Mesothelial cell of epicardium (in vitro differentiated cells): ENCODE data around the gene PRKCA. TPM values are rescaled to one million over a fixed set of nuclear protein-coding genes. Genes with fewer than 3 reads are reported as not detected.

Source experiments
- DNase-seq, 2 experiments: peaks; one replicate each; pipeline ENCODE4 v3.0.0; 2021; ENCODE audit warnings: low spot score in 2 of 2; ENCODE audit not compliant: unreplicated experiment in 2 of 2
- H3K27ac Mint-ChIP-seq: 2 replicates; pipeline ENCODE4 v1.8.0; 2021; ENCODE audit warnings: mixed read lengths
- H3K27me3 Mint-ChIP-seq: 2 replicates; pipeline ENCODE4 v1.8.0; 2021; ENCODE audit warnings: low read depth, mixed read lengths
- H3K36me3 Mint-ChIP-seq: 2 replicates; pipeline ENCODE4 v1.8.0; 2021; ENCODE audit warnings: mixed read lengths
- H3K4me1 Mint-ChIP-seq: 2 replicates; pipeline ENCODE4 v1.8.0; 2021; ENCODE audit warnings: mixed read lengths
- H3K4me3 Mint-ChIP-seq: 2 replicates; pipeline ENCODE4 v1.8.0; 2021; ENCODE audit warnings: mild to moderate bottlenecking, moderate library complexity, mixed read lengths
- H3K9me3 Mint-ChIP-seq: 2 replicates; pipeline ENCODE4 v1.8.0; 2021; ENCODE audit warnings: mixed read lengths
- CTCF ChIP-seq: fragments of 200-600 bp; sonication (generic); IDR thresholded peaks from one replicate; pipeline ENCODE4 v1.5.0; 2021; ENCODE audit warnings: antibody characterized with exemption; ENCODE audit not compliant: unreplicated experiment
- total RNA-seq: library from RNA; stranded (reverse); gene quantifications from 3 replicates; pipeline ENCODE4 v1.2.1, GENCODE V29; 2021

PRKCA gene
- total RNA-seq, 1 donor from 2014 or later = 15.2 TPM

- no peak for DNase-seq
- Mint-ChIP-seq H3K27ac (no peak overlapping the region), H3K9me3 (no peaks in the 10 kb centered on the region), H3K27me3 (no peaks in the 10 kb centered on the region), H3K36me3 (no peaks in the 10 kb centered on the region), H3K4me3 (no peak overlapping the region), H3K4me1 (peaks cover 7% of the 10 kb centered on the region)
- TF ChIP-seq CTCF = no peak
These were observed 196.2 kb downstream of the PRKCA start for GRCh38 chr17:66498580-66498979.

DNA sequence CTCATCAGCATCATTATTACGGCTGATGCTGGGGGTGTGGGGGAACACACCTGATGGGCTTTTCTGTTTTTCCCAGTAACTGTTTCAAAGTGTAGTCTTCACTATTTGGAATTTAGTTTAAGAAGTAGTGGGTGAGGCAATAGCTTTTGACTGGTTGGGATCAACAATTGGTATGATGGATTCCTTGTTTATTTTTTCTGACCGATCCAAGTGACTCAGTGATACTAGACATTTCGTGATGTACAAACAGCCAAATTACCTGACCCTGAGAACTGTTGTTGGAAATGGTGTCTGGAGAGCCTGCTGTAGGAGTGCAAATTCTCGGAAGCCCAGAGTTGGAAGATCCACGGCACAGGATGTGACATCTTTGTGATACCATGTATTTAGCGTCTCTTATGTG, 204.2 kb downstream of the PRKCA start:
- no peak for TF ChIP-seq CTCF
- no peaks in the 10 kb centered on the region for H3K9me3 Mint-ChIP-seq
- H3K27me3 Mint-ChIP-seq = no peaks in the 10 kb centered on the region
- H3K27ac Mint-ChIP-seq = no peak overlapping the region
- peaks cover 14% of the 10 kb centered on the region for H3K4me1 Mint-ChIP-seq
- no peak overlapping the region for H3K4me3 Mint-ChIP-seq
- DNase-seq = no peak
- H3K36me3 Mint-ChIP-seq = no peaks in the 10 kb centered on the region

DNA sequence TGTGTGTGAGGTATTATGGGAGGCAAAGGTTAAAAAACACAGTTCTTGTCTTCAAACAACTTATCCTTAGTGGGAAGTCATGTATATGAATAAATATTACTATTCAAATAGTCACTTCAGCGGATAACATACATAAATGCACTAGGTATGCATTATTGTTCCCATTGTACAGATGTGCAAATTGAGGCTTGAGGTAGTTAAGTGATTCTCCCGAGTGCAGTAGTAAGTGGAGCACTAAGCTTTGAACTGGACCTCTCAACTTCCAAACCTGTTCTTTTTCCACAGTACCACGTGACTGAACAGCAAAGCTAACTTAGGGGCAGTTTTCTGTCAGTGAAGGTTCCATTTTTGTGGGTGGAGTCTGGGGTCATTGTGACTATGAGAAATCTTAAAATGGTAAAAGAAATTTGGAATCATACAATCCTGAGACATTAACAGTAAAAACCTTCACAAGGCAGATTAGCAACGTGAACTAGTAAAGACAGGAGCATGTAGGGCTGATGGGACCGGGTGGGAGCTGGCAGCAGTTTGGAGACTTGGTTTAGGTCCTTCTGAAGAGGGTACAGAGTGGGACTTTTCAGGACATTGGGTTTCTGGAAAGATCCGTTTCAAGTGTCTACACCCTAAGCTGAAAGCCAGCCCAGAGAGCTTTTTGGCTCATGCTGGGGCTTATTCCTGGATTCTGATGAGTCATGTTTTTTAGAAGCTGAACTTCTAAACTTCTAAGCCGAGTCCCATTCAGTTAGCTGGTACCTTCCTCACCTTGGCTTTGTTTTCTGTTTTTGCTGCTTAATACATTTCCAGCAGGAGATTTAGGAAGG, 204.9 kb downstream of the PRKCA start:
- no peak overlapping the region for H3K4me3 Mint-ChIP-seq
- DNase-seq = no peak
- no peaks in the 10 kb centered on the region for H3K36me3 Mint-ChIP-seq
- H3K27ac Mint-ChIP-seq = no peak overlapping the region
- no peaks in the 10 kb centered on the region for H3K27me3 Mint-ChIP-seq
- H3K4me1 Mint-ChIP-seq = peaks cover 14% of the 10 kb centered on the region
- no peaks in the 10 kb centered on the region for H3K9me3 Mint-ChIP-seq
- no peak for TF ChIP-seq CTCF

- Mint-ChIP-seq H3K27me3 (no peaks in the 10 kb centered on the region), H3K27ac (no peak overlapping the region), H3K9me3 (no peaks in the 10 kb centered on the region), H3K36me3 (no peaks in the 10 kb centered on the region), H3K4me3 (no peak overlapping the region), H3K4me1 (peaks cover 11% of the 10 kb centered on the region)
- no peak for DNase-seq
- TF ChIP-seq CTCF = no peak
These were observed 205.8 kb downstream of the PRKCA start for GRCh38 chr17:66507982-66508760.

- no peak for DNase-seq
- Mint-ChIP-seq H3K9me3 (no peaks in the 10 kb centered on the region), H3K36me3 (no peaks in the 10 kb centered on the region), H3K4me1 (peaks cover 3% of the 10 kb centered on the region), H3K27me3 (no peaks in the 10 kb centered on the region), H3K27ac (no peak overlapping the region), H3K4me3 (no peak overlapping the region)
- TF ChIP-seq CTCF = no peak
These were observed 206.8 kb downstream of the PRKCA start for GRCh38 chr17:66508896-66509844.
